SK-N-SH (cell line): ENCODE data around the gene GRID2IP.
A peak's percentile ranks its signal among the peaks of the same experiment; 100 is the strongest.

Experiments used
- CTCF ChIP-seq: fragments of 200-600 bp; sonication (generic); IDR thresholded peaks from 2 replicates; pipeline ENCODE4 v1.6.1; 2017; ENCODE audit warnings: antibody characterized with exemption, mild to moderate bottlenecking, moderate library complexity
- EP300 ChIP-seq, 2 experiments: IDR thresholded peaks; 2 replicates each; pipeline versions ENCODE4 v1.4.0 to v1.6.1; 2012; ENCODE audit warnings: borderline replicate concordance in 1 of 2, low read depth in 1 of 2, low read length in 1 of 2
- JUND ChIP-seq: IDR thresholded peaks from 2 replicates; pipeline ENCODE4 v1.4.0; 2012
- MAX ChIP-seq: IDR thresholded peaks from 2 replicates; pipeline ENCODE4 v1.4.0; 2012; ENCODE audit warnings: low read depth
- MXI1 ChIP-seq: IDR thresholded peaks from 2 replicates; pipeline ENCODE4 v1.6.1; 2012; ENCODE audit warnings: mild to moderate bottlenecking, low read depth, low read length, improper control_type of control experiment
- NRF1 ChIP-seq: IDR thresholded peaks from 2 replicates; pipeline ENCODE4 v1.6.1; 2012; ENCODE audit warnings: low read depth, mild to moderate bottlenecking, low read length
- POLR2AphosphoS5 ChIP-seq: IDR thresholded peaks from 2 replicates; pipeline ENCODE4 v1.6.1; 2012; ENCODE audit warnings: low read depth, low read length
- REST ChIP-seq: IDR thresholded peaks from 2 replicates; pipeline ENCODE4 v1.6.1; 2012; ENCODE audit warnings: mild to moderate bottlenecking, low read depth, low read length, moderate library complexity
- SMC3 ChIP-seq: IDR thresholded peaks from 2 replicates; pipeline ENCODE4 v1.6.1; 2012; ENCODE audit warnings: low read depth, low read length, improper control_type of control experiment
- TAF1 ChIP-seq: IDR thresholded peaks from 2 replicates; pipeline ENCODE4 v1.6.1; 2012; ENCODE audit warnings: low read depth, mild to moderate bottlenecking, low read length, moderate library complexity, borderline replicate concordance
- TCF12 ChIP-seq: IDR thresholded peaks from 2 replicates; pipeline ENCODE4 v1.4.0; 2012
- TEAD4 ChIP-seq: IDR thresholded peaks from 2 replicates; pipeline ENCODE4 v1.4.0; 2012; ENCODE audit warnings: mild to moderate bottlenecking, borderline replicate concordance; ENCODE audit not compliant: insufficient read depth
- USF2 ChIP-seq: fragments of 150-350 bp; IDR thresholded peaks from 2 replicates; pipeline ENCODE4 v1.6.1; 2017; ENCODE audit warnings: antibody characterized with exemption, low read length, low read depth, borderline replicate concordance
- YY1 ChIP-seq: IDR thresholded peaks from 2 replicates; pipeline ENCODE4 v1.4.0; 2012; ENCODE audit warnings: low read depth, mild to moderate bottlenecking

- no peak for TF ChIP-seq TEAD4
- TF ChIP-seq REST: no peak
- no peak for TF ChIP-seq YY1
- no peak for TF ChIP-seq CTCF
- no peak for TF ChIP-seq MAX
- no peak for TF ChIP-seq EP300 (IDR thresholded peaks at IDR 0.05; ENCODE audit: borderline replicate concordance in 1 of 2, low read depth in 1 of 2, low read length in 1 of 2)
- TF ChIP-seq TCF12: no peak
- TF ChIP-seq POLR2AphosphoS5: 0 out of 2 replicates have a peak, but pooled peaks have one; percentile 20
- no peak for TF ChIP-seq NRF1
- no peak for TF ChIP-seq TAF1
- TF ChIP-seq MXI1: no peak
- no peak for TF ChIP-seq SMC3
- TF ChIP-seq USF2: no peak
- TF ChIP-seq JUND: no peak
Observed at GRCh38 chr7:6576024-6576866, 25.0 kb upstream of the GRID2IP start.
